Stromal cell of bone marrow (primary cell): Measurements from ENCODE around the gene UGT2B11.
"Not testable (repeated sequence)": the region's sequence is repeated elsewhere in the genome, so short reads cannot be mapped to it uniquely, and the experiment has no call there.

Experiments
- DNase-seq: peaks from one replicate; pipeline ENCODE4 v3.0.0-alpha.2; 2012; ENCODE audit warnings: low read depth

Gene UGT2B11

GRCh38 chr4:69214716-69215115, at the start of gene UGT2B11:
Gene UGT2B11, minus strand, starts transcription at chr4:69214748. Its CDS starts 26 bp downstream, at chr4:69214722.
- DNase-seq = no peak

DNA sequence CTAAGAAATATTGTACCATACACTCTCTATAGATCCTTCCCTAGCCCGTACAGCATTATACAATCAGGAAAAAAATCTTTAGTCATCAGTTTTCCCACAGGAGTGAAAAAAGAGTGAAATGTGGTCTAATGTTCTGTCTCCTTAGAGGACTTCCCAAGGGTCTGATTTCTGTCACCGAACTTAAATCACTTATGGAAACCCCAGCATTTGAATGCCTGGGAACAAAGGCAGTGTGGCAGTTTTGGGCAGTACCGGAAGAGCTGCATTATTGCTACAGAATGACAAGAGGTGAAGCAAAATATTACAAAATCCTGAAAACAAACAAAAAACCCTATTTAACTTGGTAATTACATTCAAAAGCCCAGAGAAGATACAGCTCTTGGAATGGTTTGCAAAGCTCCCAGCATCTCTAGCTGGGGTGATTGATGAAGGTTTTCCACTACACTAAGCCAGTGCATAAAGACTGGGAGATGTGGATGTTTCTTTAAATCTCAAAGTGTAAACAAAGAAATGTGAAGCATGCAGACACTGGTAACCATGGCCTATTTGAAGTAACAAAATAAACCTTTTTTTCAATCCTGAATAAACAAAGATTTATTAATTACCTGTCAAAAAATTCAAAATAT, 38.7 kb upstream of the UGT2B11 start:
- not testable (repeated sequence) for DNase-seq

DNA sequence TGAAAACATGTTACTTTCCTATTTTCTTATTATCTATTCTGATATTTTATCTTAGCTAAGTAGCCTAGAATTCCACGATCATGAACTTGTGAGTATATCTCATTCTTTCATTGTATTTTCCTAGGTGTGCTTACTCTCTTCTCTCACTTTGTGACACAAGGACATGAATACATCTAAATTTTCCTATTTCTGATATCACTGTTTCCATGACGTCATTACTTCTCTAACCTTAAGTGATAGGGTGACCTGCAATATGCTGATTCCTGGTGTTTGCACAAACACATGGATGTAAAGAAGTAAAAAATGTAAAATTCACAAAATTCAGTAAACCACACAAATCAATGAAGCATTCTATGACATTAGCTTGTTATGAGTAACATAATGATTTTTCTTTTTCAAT, 36.3 kb upstream of the UGT2B11 start:
- not testable (repeated sequence) for DNase-seq

GRCh38 chr4:69242562-69243240, 28.2 kb upstream of the UGT2B11 start:
- not testable (repeated sequence) for DNase-seq

DNA sequence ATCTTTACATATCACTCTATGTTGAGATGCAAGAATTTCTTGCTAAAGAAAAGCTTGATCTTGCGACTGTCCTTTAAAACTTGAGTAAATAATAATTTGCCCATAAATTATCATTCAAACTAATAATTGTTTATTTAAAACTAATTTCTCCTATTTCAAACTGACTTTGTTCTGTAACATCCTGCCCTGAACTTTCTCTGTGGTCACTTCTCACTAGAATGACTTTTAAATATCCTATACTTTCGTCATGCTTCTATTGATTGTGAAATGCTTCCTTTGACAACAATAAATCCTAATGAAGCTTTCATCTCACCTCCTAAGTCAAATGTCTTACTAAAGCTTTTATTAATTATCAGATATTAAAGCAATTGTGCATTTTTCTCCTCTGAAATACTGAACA, 27.2 kb upstream of the UGT2B11 start:
- DNase-seq = not testable (repeated sequence)

- DNase-seq = not testable (repeated sequence)
Measured at GRCh38 chr4:69240787-69241186, 26.2 kb upstream of the UGT2B11 start.

GRCh38 chr4:69239557-69240168, 25.1 kb upstream of the UGT2B11 start:
- no peak for DNase-seq

GRCh38 chr4:69239092-69239491, 24.5 kb upstream of the UGT2B11 start:
- no peak for DNase-seq

GRCh38 chr4:69224891-69225290, 10.3 kb upstream of the UGT2B11 start:
- no peak for DNase-seq

GRCh38 chr4:69223277-69223676, 8.7 kb upstream of the UGT2B11 start:
- not testable (repeated sequence) for DNase-seq

- DNase-seq = not testable (repeated sequence)
Measured at GRCh38 chr4:69218491-69218890, 3.9 kb upstream of the UGT2B11 start.

DNA sequence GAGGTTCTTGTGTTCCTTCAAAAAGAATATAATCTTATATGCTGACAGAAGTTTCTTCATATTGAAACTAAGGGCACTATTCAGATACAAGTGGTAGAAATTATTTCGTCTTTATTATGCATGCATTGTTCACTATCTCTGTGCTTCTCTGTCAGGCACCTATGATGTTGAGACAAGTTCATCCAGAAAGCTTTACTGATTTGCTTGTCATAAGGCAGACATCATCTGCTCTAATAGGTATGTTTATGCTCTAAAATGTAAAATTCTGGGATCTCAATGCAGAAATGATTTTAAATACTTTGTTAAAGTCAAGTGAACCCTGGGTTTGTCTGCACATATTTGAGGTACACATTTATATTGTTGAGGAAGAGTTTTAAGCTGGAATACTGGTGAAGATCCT, 3.6 kb downstream of the UGT2B11 start:
- no peak for DNase-seq

GRCh38 chr4:69198506-69198905, 16.0 kb downstream of the UGT2B11 start:
- not testable (repeated sequence) for DNase-seq

- DNase-seq = no peak
Measured at GRCh38 chr4:69196209-69196965, 18.2 kb downstream of the UGT2B11 start.

- no peak for DNase-seq
Measured at GRCh38 chr4:69194166-69194565, 20.4 kb downstream of the UGT2B11 start.

- DNase-seq = not testable (repeated sequence)
Measured at GRCh38 chr4:69191905-69192304, 22.6 kb downstream of the UGT2B11 start.

DNA sequence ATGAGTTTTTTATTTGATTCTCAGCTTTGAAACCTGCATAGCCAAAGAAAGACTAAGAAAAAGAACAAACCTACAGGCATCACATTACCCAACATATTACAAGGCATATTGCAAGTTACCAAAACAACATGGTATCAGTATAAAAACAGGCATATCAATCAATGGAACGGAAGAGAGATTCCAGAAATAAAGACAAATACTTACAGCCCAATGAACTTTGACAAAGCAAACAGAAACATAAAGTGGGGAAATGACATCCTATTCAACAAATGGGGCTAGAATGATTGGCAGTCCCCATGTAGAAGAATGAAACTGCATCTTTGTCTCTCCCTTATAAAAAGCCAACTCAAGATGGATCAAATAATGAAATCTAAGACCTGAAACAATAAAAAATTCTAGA, 23.9 kb downstream of the UGT2B11 start:
- DNase-seq = not testable (repeated sequence)

- not testable (repeated sequence) for DNase-seq
Measured at GRCh38 chr4:69181519-69182169, 32.9 kb downstream of the UGT2B11 start.

DNA sequence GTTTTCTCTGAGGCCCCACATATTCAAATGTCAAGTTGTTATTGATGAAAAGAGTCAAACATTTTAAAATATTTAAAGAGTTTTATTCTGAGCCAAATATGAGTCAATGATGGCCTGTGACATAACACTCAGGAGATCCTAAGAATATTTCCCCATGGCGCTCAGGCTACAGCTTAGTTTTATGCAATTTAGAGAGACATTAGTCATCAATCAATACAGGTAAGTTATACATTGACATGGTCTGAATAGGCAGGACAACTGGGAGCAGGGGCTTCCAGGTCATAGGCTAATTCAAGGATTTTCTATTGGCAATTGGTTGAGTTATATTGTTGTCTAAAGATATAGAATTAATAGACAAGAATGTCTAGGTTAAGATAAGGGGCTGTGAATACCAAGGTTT, 34.7 kb downstream of the UGT2B11 start:
- not testable (repeated sequence) for DNase-seq

DNA sequence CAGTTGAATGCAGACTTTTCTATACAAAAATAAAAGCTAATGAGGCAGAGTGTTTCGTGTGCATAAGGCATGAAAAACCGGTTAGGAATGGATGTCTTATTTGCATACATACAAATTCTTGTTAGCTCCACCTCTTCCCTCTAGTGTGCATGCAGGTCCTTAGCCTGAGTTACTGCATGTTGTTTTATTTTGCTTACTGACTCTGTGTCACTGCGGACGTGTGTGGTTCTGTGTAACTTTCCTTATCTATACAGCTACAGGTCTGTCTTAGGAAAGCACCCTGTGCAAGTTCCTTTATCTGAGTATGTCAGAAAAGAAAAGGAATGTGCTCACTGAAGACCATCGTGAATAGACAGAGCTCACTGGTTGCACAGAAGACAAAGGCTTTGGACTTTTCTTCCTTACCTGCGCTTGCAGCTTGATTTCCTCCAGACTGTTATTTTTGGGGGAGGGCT, 35.8 kb downstream of the UGT2B11 start:
- DNase-seq = not testable (repeated sequence)

GRCh38 chr4:69170233-69171134, 44.1 kb downstream of the UGT2B11 start:
- DNase-seq = peak; percentile 6
